Fibroblast of lung (primary cell): ENCODE data around the gene RHOT1. TPM values are rescaled to one million over a fixed set of nuclear protein-coding genes. Genes with fewer than 3 reads are reported as not detected.

Experiments
- DNase-seq, 2 donors: peaks; one replicate each; pipeline versions ENCODE4 v3.0.0 to v3.0.0-alpha.2; 2010; ENCODE audit warnings: low read depth in 2 of 2
- H2AFZ ChIP-seq: 2 replicates; pipeline ENCODE4 v1.5.1; 2012; ENCODE audit warnings: low read length, control low read depth, inconsistent platforms
- H3K27ac ChIP-seq: 2 replicates; pipeline ENCODE4 v1.5.1; 2011; ENCODE audit warnings: low read length, control low read depth; ENCODE audit not compliant: insufficient read depth
- H3K27me3 ChIP-seq: 2 replicates; pipeline ENCODE4 v1.5.1; 2011; ENCODE audit warnings: mild to moderate bottlenecking, low read length; ENCODE audit not compliant: control insufficient read depth, insufficient read depth
- H3K36me3 ChIP-seq: 2 replicates; pipeline ENCODE4 v1.5.1; 2011; ENCODE audit warnings: low read length; ENCODE audit not compliant: control insufficient read depth, insufficient read depth
- H3K4me1 ChIP-seq: 2 replicates; pipeline ENCODE4 v1.5.1; 2011; ENCODE audit warnings: low read length; ENCODE audit not compliant: control insufficient read depth, insufficient read depth; ENCODE audit errors: extremely low read depth
- H3K4me2 ChIP-seq: 2 replicates; pipeline ENCODE4 v1.5.1; 2011; ENCODE audit warnings: low read length, control low read depth; ENCODE audit not compliant: insufficient read depth; ENCODE audit errors: extremely low read depth
- H3K4me3 ChIP-seq, 4 experiments: fragments of 200-600 bp in 1 of 4; sonication (generic) in 1 of 4; replicated peaks in 1 of 4; 2 replicates each; pipeline ENCODE4 v1.5.1; 2011 to 2016; ENCODE audit warnings: low read length in 4 of 4, low read depth in 3 of 4, mild to moderate bottlenecking in 3 of 4, control low read depth in 2 of 4, inconsistent platforms in 1 of 4, mixed read lengths in 1 of 4; ENCODE audit not compliant: insufficient read depth in 1 of 4; ENCODE audit errors: control extremely low read depth in 1 of 4
- H3K79me2 ChIP-seq: 2 replicates; pipeline ENCODE4 v1.5.1; 2012; ENCODE audit warnings: mild to moderate bottlenecking, low read length, inconsistent platforms; ENCODE audit not compliant: control insufficient read depth, insufficient read depth
- H3K9ac ChIP-seq: 2 replicates; pipeline ENCODE4 v1.5.1; 2011; ENCODE audit warnings: mild to moderate bottlenecking, low read length, control low read depth; ENCODE audit not compliant: insufficient read depth
- H3K9me3 ChIP-seq: 2 replicates; pipeline ENCODE4 v1.5.1; 2012; ENCODE audit warnings: low read depth, low read length; ENCODE audit not compliant: control insufficient read depth, insufficient read depth
- H4K20me1 ChIP-seq: 2 replicates; pipeline ENCODE4 v1.5.1; 2011; ENCODE audit warnings: low read length; ENCODE audit not compliant: control insufficient read depth, insufficient read depth; ENCODE audit errors: extremely low read depth
- CTCF ChIP-seq, 2 donors: IDR thresholded peaks in 1 of 2; conservative IDR thresholded peaks in 1 of 2; 1 replicate in 1 of 2; 2 replicates in 1 of 2; pipeline ENCODE4 v1.5.1; 2011 to 2012; ENCODE audit warnings: low read length in 2 of 2, control low read depth in 1 of 2, inconsistent platforms in 1 of 2, low read depth in 1 of 2, mild to moderate bottlenecking in 1 of 2
- EZH2 ChIP-seq: IDR thresholded peaks from 2 replicates; pipeline ENCODE4 v1.5.1; 2012; ENCODE audit warnings: low read length, control low read depth, mild to moderate bottlenecking; ENCODE audit errors: missing control alignments
- polyA plus RNA-seq, 2 donors: library from polyadenylated mRNA; depleted of rRNA in 1 of 2; stranded (reverse) in 1 of 2; unstranded in 1 of 2; fragments of >200 nt; gene quantifications; 2 replicates each; pipeline ENCODE4 v1.2.1, GENCODE V29; 2011 to 2012; ENCODE audit warnings: missing spikeins in 1 of 2
- total RNA-seq: library from RNA; depleted of rRNA; stranded (reverse); fragments of >200 nt; gene quantifications from 2 replicates; pipeline ENCODE4 v1.2.1, GENCODE V29; 2014

RHOT1 gene
- total and polyA plus RNA-seq, 2 donors (not counting 1 experiment from before 2014, with no cell fraction given) = 45.6 to 58.8 TPM

GRCh38 chr17:32110596-32110995, 31.7 kb upstream of the RHOT1 start:
- TF ChIP-seq CTCF (conservative IDR thresholded peaks at IDR 0.05 in 1 of 2, IDR thresholded peaks at IDR 0.05 in 1 of 2; ENCODE audit: low read depth in 1 of 2, low read length in 2 of 2) (no peak), EZH2 (no peak)
- Histone ChIP-seq H2AFZ (no peak overlapping the region), H3K27me3 (no peaks in the 10 kb centered on the region), H3K9ac (no peak overlapping the region), H3K27ac (no peak overlapping the region), H3K4me3 (no peak overlapping the region), H3K79me2 (no peaks in the 10 kb centered on the region), H3K4me1 (no peaks in the 10 kb centered on the region), H3K36me3 (no peaks in the 10 kb centered on the region), H3K9me3 (no peaks in the 10 kb centered on the region), H3K4me2 (no peak overlapping the region), H4K20me1 (no peaks in the 10 kb centered on the region)
- DNase-seq = no peak

- H3K4me1 ChIP-seq = no peaks in the 10 kb centered on the region
These were observed 31.0 kb upstream of the RHOT1 start for GRCh38 chr17:32111141-32111771.

GRCh38 chr17:32112416-32112815, 29.9 kb upstream of the RHOT1 start:
- no peak for TF ChIP-seq EZH2
- TF ChIP-seq CTCF (conservative IDR thresholded peaks at IDR 0.05 in 1 of 2, IDR thresholded peaks at IDR 0.05 in 1 of 2; ENCODE audit: low read depth in 1 of 2, low read length in 2 of 2) = no peak
- Histone ChIP-seq H3K9me3 (no peaks in the 10 kb centered on the region), H3K27me3 (peaks cover 2% of the 10 kb centered on the region), H3K4me1 (no peaks in the 10 kb centered on the region), H3K79me2 (no peaks in the 10 kb centered on the region), H3K36me3 (no peaks in the 10 kb centered on the region), H3K9ac (no peak overlapping the region), H3K4me2 (no peak overlapping the region), H4K20me1 (no peaks in the 10 kb centered on the region), H2AFZ (no peak overlapping the region), H3K4me3 (no peak overlapping the region), H3K27ac (no peak overlapping the region)
- DNase-seq = no peak

More at GRCh38 chr17:32111141-32111771, 31.0 kb upstream of the RHOT1 start:
- Histone ChIP-seq H3K27ac (no peak overlapping the region), H3K36me3 (no peaks in the 10 kb centered on the region), H4K20me1 (no peaks in the 10 kb centered on the region), H3K4me2 (peak overlapping the region; percentile 11), H3K9me3 (no peaks in the 10 kb centered on the region), H3K79me2 (no peaks in the 10 kb centered on the region), H3K4me3 (no peak overlapping the region), H3K9ac (no peak overlapping the region), H3K27me3 (no peaks in the 10 kb centered on the region), H2AFZ (no peak overlapping the region)
- TF ChIP-seq CTCF (conservative IDR thresholded peaks at IDR 0.05 in 1 of 2, IDR thresholded peaks at IDR 0.05 in 1 of 2; ENCODE audit: low read depth in 1 of 2, low read length in 2 of 2) = peak; percentile 27 to 37
- TF ChIP-seq EZH2 = no peak
- DNase-seq = peak; percentile 53 to 70
